Measurements from ENCODE around the gene EID2. TPM values are rescaled to one million over a fixed set of nuclear protein-coding genes. Genes with fewer than 3 reads are reported as not detected.

The EID2 gene
- total and polyA plus RNA-seq, 2 of the 13 experiments (the other 11 are each of a cell fraction or from before 2014, with no cell fraction given) = 3.7 to 14.1 TPM

DNA sequence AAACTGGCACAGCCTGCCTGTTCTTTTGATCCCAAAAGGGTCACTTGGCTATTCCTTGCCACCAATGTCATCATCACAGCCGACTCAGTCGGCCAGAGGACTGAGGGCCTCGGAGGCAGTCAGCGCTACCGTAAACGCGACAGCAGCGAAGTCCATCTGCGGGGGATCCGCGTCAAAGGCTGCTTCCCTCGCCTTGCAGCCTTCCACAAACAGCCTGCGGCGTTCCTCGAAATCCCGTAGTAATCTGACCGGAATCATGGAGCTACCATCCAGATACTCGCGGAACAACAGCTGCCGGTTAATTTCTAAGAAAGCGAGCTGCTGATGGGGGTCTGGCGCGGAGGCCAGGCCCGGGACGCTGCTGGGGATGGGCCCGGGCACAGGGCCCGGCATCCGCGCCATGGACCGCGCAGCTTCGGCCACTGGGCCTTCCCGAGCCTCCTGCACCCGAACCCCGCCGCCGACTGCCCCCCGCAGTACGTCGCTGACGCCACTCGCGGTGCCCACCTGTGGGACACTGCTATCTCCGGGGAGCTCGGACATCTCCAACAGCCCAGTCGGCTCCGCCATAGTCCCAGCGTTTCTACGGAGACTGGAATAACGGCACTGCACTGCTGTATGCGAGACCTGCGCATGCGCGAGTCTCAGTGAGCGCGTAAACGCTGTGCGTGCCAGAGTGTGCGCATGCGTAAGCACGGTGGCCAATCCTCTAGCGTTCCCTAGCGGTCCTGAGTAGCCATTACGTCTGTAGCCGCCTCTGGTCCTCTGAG, 7.5 kb downstream of the EID2 start, which contains the start of gene EID2B (continued):
- TF ChIP-seq, protein P1, sequence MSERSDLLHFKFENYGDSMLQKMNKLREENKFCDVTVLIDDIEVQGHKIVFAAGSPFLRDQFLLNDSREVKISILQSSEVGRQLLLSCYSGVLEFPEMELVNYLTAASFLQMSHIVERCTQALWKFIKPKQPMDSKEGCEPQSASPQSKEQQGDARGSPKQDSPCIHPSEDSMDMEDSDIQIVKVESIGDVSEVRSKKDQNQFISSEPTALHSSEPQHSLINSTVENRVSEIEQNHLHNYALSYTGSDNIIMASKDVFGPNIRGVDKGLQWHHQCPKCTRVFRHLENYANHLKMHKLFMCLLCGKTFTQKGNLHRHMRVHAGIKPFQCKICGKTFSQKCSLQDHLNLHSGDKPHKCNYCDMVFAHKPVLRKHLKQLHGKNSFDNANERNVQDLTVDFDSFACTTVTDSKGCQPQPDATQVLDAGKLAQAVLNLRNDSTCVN (CRISPR knock-in tag; IDR thresholded peaks at IDR 0.05; ENCODE audit: borderline replicate concordance) = no peak; the same call in 1 of the 2 replicates
- TF ChIP-seq, protein P2, sequence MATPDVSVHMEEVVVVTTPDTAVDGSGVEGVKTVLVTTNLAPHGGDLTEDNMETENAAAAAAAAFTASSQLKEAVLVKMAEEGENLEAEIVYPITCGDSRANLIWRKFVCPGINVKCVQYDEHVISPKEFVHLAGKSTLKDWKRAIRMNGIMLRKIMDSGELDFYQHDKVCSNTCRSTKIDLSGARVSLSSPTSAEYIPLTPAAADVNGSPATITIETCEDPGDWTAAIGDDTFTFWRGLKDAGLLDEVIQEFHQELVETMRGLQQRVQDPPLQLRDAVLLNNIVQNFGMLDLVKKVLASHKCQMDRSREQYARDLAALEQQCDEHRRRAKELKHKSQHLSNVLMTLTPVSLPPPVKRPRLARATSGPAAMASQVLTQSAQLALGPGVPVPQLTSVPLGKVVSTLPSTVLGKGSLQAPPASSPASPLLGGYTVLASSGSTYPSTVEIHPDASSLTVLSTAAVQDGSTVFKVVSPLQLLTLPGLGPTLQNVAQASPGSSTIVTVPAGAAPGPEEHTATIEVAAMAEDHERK (CRISPR knock-in tag; IDR thresholded peaks at IDR 0.05; ENCODE audit: low read depth) = peak; percentile 46; the same call in 1 of the 2 replicates
- TF ChIP-seq SIN3A (IDR thresholded peaks at IDR 0.05; ENCODE audit: borderline replicate concordance, low read depth, low read length) = peak; percentile 62; the same call in 1 of the 2 replicates
- TF ChIP-seq RORA (CRISPR knock-in tag; IDR thresholded peaks at IDR 0.05) = no peak
- peak; percentile 77; the same call in 1 of the 2 replicates for TF ChIP-seq TAF1 (CRISPR knock-in tag; IDR thresholded peaks at IDR 0.05)
- TF ChIP-seq STAT5B (CRISPR knock-in tag; IDR thresholded peaks at IDR 0.05) = no peak
- TF ChIP-seq ZNF292 (CRISPR knock-in tag; IDR thresholded peaks at IDR 0.05; ENCODE audit: borderline replicate concordance, low read depth) = no peak
- TF ChIP-seq ZNF678 (CRISPR knock-in tag; IDR thresholded peaks at IDR 0.05) = peak; percentile 89; the same call in 1 of the 2 replicates
- TF ChIP-seq EEA1 (CRISPR knock-in tag; IDR thresholded peaks at IDR 0.05; ENCODE audit: borderline replicate concordance) = 0 out of 2 replicates have a peak, but pooled peaks have one; percentile 62
- TF ChIP-seq GLI4 (CRISPR knock-in tag; IDR thresholded peaks at IDR 0.05; ENCODE audit: borderline replicate concordance) = no peak
- no peak for TF ChIP-seq SMYD3 (CRISPR knock-in tag; IDR thresholded peaks at IDR 0.05)
- TF ChIP-seq, protein P3, sequence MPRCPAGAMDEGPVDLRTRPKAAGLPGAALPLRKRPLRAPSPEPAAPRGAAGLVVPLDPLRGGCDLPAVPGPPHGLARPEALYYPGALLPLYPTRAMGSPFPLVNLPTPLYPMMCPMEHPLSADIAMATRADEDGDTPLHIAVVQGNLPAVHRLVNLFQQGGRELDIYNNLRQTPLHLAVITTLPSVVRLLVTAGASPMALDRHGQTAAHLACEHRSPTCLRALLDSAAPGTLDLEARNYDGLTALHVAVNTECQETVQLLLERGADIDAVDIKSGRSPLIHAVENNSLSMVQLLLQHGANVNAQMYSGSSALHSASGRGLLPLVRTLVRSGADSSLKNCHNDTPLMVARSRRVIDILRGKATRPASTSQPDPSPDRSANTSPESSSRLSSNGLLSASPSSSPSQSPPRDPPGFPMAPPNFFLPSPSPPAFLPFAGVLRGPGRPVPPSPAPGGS (CRISPR knock-in tag; IDR thresholded peaks at IDR 0.05) = no peak
- TF ChIP-seq POLR2AphosphoS5 (IDR thresholded peaks at IDR 0.05; ENCODE audit: low read depth, low read length) = peak; percentile 84
- peak; percentile 75 for TF ChIP-seq POLR2G (IDR thresholded peaks at IDR 0.05; ENCODE audit: low read depth, low read length)
- TF ChIP-seq SIN3B (IDR thresholded peaks at IDR 0.05; ENCODE audit: low read length) = no peak
- 0 out of 2 replicates have a peak, but pooled peaks have one; percentile 47 for TF ChIP-seq ZNF30 (CRISPR knock-in tag; IDR thresholded peaks at IDR 0.05)
- TF ChIP-seq KLF9 (CRISPR knock-in tag; IDR thresholded peaks at IDR 0.05; ENCODE audit: low read depth) = 0 out of 2 replicates have a peak, but pooled peaks have one; percentile 49
- no peak; the same call in 1 of the 2 replicates for TF ChIP-seq SP140L (CRISPR knock-in tag; IDR thresholded peaks at IDR 0.05; ENCODE audit: borderline replicate concordance)
- TF ChIP-seq ZNF761 (CRISPR knock-in tag; conservative IDR thresholded peaks at IDR 0.05) = peak; percentile 72; the same call in 1 of the 2 replicates
- TF ChIP-seq, protein P4, sequence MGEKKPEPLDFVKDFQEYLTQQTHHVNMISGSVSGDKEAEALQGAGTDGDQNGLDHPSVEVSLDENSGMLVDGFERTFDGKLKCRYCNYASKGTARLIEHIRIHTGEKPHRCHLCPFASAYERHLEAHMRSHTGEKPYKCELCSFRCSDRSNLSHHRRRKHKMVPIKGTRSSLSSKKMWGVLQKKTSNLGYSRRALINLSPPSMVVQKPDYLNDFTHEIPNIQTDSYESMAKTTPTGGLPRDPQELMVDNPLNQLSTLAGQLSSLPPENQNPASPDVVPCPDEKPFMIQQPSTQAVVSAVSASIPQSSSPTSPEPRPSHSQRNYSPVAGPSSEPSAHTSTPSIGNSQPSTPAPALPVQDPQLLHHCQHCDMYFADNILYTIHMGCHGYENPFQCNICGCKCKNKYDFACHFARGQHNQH (CRISPR knock-in tag; IDR thresholded peaks at IDR 0.05) = peak; percentile 48; the same call in 1 of the 2 replicates
- peak; percentile 82; the same call in 1 of the 2 replicates for TF ChIP-seq GTF3A (CRISPR knock-in tag; conservative IDR thresholded peaks at IDR 0.05)
- peak; percentile 88; the same call in 1 of the 2 replicates for TF ChIP-seq ZNF543 (CRISPR knock-in tag; IDR thresholded peaks at IDR 0.05)
- TF ChIP-seq ZNF674 (CRISPR knock-in tag; IDR thresholded peaks at IDR 0.05; ENCODE audit: low read depth) = 0 out of 2 replicates have a peak, but pooled peaks have one; percentile 58
- TF ChIP-seq ZNF121 (CRISPR knock-in tag; IDR thresholded peaks at IDR 0.05) = peak; percentile 65; the same call in 1 of the 2 replicates
- no peak for TF ChIP-seq HDAC6 (IDR thresholded peaks at IDR 0.05; ENCODE audit: low read depth, low read length)

All from HepG2 (cell line).